NB4 (cell line): ENCODE measurements around the gene LRRFIP2.

Experiments used
- CTCF ChIP-seq: IDR thresholded peaks from one replicate; pipeline ENCODE4 v1.5.1; 2012; ENCODE audit warnings: low read depth, low read length
- POLR2A ChIP-seq: IDR thresholded peaks from 2 replicates; pipeline ENCODE4 v1.6.1; 2011; ENCODE audit warnings: mild to moderate bottlenecking; ENCODE audit not compliant: insufficient read length; ENCODE audit errors: extremely low read depth

- TF ChIP-seq CTCF (no peak), POLR2A (no peak)
Measured at GRCh38 chr3:37112987-37113386, 61.4 kb downstream of the LRRFIP2 start.
